Body of pancreas (tissue), 4 donors: ENCODE data around the gene THSD4.

ENCODE experiments used
- CTCF ChIP-seq, 7 experiments: fragments of 450-650 bp in 4 of 7; fragments of 200-600 bp in 3 of 7; sonication (generic) in 3 of 7; IDR thresholded peaks; one replicate each; pipeline ENCODE4 v1.5.1; 2016 to 2019; ENCODE audit warnings: antibody characterized with exemption in 7 of 7
- POLR2A ChIP-seq, 3 donors: fragments of 450-650 bp; IDR thresholded peaks; one replicate each; pipeline ENCODE4 v1.6.1; 2016; ENCODE audit warnings: antibody characterized with exemption in 3 of 3, mild to moderate bottlenecking in 2 of 3

- TF ChIP-seq CTCF (IDR thresholded peaks at IDR 0.05) (no peak), POLR2A (IDR thresholded peaks at IDR 0.05) (no peak)
These were observed 32.8 kb downstream of the THSD4 start for GRCh38 chr15:71148048-71148447.
